ENCODE results near the gene SLC12A7.

GRCh38 chr5:1077026-1077425 is 34.8 kb downstream of the SLC12A7 start:
- TF ChIP-seq CTCF (IDR thresholded peaks at IDR 0.05) (no peak), POLR2A (IDR thresholded peaks at IDR 0.05) (no peak)
